NCI-H187 (cell line): ENCODE measurements around the gene SERPINB6.
A peak's percentile ranks its signal among the peaks of the same experiment; 100 is the strongest.
"Not testable (repeated sequence)": the region's sequence is repeated elsewhere in the genome, so short reads cannot be mapped to it uniquely, and the experiment has no call there.

Source experiments
- DNase-seq, 2 experiments: peaks; one replicate each; lab custom pipeline; 2025; lab: John Stamatoyannopoulos, UW

Gene SERPINB6

GRCh38 chr6:2938004-2938631 lies 33.2 kb downstream of the SERPINB6 start:
- no peak for DNase-seq

- no peak for DNase-seq
Measured at GRCh38 chr6:2937627-2938003, 33.8 kb downstream of the SERPINB6 start.

- DNase-seq, result no peak
Measured at GRCh38 chr6:2935566-2936291, 35.6 kb downstream of the SERPINB6 start.

- no peak for DNase-seq
Measured at GRCh38 chr6:2934057-2934456, 37.3 kb downstream of the SERPINB6 start.

GRCh38 chr6:2932911-2933310 lies 38.5 kb downstream of the SERPINB6 start:
- DNase-seq, result not testable (repeated sequence)

GRCh38 chr6:2931970-2932748 lies 39.2 kb downstream of the SERPINB6 start:
- DNase-seq, result peak; percentile 75 to 86

GRCh38 chr6:2931055-2931454 lies 40.3 kb downstream of the SERPINB6 start:
- no peak for DNase-seq

GRCh38 chr6:2927931-2928330 lies 43.4 kb downstream of the SERPINB6 start:
- DNase-seq, result not testable (repeated sequence)

- DNase-seq, result not testable (repeated sequence)
Measured at GRCh38 chr6:2925842-2926747, 45.3 kb downstream of the SERPINB6 start.

- no peak for DNase-seq
Measured at GRCh38 chr6:2921520-2922115, 49.7 kb downstream of the SERPINB6 start.

- no peak for DNase-seq
Measured at GRCh38 chr6:2920671-2921112, 50.7 kb downstream of the SERPINB6 start.

GRCh38 chr6:2919886-2920285 lies 51.5 kb downstream of the SERPINB6 start:
- no peak for DNase-seq

- DNase-seq, result no peak
Measured at GRCh38 chr6:2919401-2919800, 52.0 kb downstream of the SERPINB6 start.

- DNase-seq, result no peak
Measured at GRCh38 chr6:2918936-2919335, 52.4 kb downstream of the SERPINB6 start.

- DNase-seq, result no peak
Measured at GRCh38 chr6:2917801-2918445, 53.4 kb downstream of the SERPINB6 start.

GRCh38 chr6:2917065-2917464 lies 54.3 kb downstream of the SERPINB6 start:
- DNase-seq, result no peak

GRCh38 chr6:2916158-2916925 lies 55.0 kb downstream of the SERPINB6 start:
- DNase-seq, result no peak

- DNase-seq, result no peak
Measured at GRCh38 chr6:2915150-2915549, 56.2 kb downstream of the SERPINB6 start.

GRCh38 chr6:2914318-2914660 lies 57.1 kb downstream of the SERPINB6 start:
- DNase-seq, result no peak

- no peak for DNase-seq
Measured at GRCh38 chr6:2913621-2914317, 57.6 kb downstream of the SERPINB6 start.
